Thyroid gland (tissue), 4 donors: ENCODE results near the gene SYDE1.

Source experiments
- POLR2A ChIP-seq, 2 donors: fragments of 450-650 bp; IDR thresholded peaks; one replicate each; pipeline ENCODE4 v1.6.1; 2017; ENCODE audit warnings: antibody characterized with exemption in 2 of 2, mild to moderate bottlenecking in 2 of 2, moderate library complexity in 1 of 2
- TF ChIP-seq, protein P1 (sequence below), 6 experiments: fragments of 200-600 bp in 3 of 6; fragments of 450-650 bp in 3 of 6; sonication (generic) in 3 of 6; IDR thresholded peaks; one replicate each; pipeline ENCODE4 v1.5.1; 2016 to 2019; ENCODE audit warnings: antibody characterized with exemption in 6 of 6, mild to moderate bottlenecking in 2 of 6, inconsistent platforms in 1 of 6, moderate library complexity in 1 of 6

DNA sequence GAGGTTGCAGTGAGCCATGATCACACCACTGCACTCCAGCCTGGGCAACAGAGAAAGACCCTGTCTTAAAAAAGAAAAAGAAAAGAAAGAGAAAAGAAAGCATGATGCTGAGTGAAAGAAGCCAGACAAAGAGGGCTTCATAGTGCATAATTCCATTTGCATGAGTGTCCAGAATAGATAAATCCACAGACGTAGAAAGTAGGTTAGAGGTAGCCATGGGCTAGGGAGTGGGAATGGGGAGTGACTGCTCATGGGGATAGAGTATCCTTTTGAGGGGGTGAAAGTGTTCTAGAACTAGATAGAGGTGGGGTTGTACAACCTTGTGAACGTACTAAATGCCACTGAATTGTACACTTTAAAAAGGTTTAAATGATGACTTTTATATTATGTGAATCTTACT lies 32.8 kb upstream of the SYDE1 start:
- no peak for TF ChIP-seq POLR2A (IDR thresholded peaks at IDR 0.05)
- TF ChIP-seq, protein P1, sequence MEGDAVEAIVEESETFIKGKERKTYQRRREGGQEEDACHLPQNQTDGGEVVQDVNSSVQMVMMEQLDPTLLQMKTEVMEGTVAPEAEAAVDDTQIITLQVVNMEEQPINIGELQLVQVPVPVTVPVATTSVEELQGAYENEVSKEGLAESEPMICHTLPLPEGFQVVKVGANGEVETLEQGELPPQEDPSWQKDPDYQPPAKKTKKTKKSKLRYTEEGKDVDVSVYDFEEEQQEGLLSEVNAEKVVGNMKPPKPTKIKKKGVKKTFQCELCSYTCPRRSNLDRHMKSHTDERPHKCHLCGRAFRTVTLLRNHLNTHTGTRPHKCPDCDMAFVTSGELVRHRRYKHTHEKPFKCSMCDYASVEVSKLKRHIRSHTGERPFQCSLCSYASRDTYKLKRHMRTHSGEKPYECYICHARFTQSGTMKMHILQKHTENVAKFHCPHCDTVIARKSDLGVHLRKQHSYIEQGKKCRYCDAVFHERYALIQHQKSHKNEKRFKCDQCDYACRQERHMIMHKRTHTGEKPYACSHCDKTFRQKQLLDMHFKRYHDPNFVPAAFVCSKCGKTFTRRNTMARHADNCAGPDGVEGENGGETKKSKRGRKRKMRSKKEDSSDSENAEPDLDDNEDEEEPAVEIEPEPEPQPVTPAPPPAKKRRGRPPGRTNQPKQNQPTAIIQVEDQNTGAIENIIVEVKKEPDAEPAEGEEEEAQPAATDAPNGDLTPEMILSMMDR (IDR thresholded peaks at IDR 0.05) = no peak
